Activated gamma-delta T cell treated with anti-CD3 and anti-CD28 coated beads, Interleukin-2, amount 50 U/mL, for 16 hours (primary cell): ENCODE data around the gene SPNS3.

Experiments used
- DNase-seq: peaks from one replicate; pipeline ENCODE4 v3.0.0-alpha.2; 2020; ENCODE audit warnings: low read depth

Gene SPNS3

DNA sequence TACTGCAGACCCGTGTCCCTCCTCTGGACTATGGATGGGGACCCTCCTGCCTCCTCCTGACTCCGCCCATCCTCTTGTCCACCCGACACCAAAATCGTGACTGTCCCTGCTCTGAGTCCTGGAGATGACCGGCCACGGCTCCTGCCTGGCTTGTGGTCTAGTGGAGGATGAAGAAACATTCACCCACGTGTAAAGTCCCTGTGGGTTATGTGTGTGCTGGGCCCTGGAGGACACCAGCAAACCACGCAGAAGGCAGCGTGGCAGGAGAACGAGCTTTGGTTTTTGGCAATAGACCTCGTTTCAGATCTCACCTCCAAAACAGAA is 76.8 kb downstream of the SPNS3 start:
- DNase-seq: no peak

GRCh38 chr17:4511199-4511932 is 77.6 kb downstream of the SPNS3 start:
- no peak for DNase-seq

GRCh38 chr17:4512156-4513112 is 78.7 kb downstream of the SPNS3 start:
- DNase-seq: no peak

DNA sequence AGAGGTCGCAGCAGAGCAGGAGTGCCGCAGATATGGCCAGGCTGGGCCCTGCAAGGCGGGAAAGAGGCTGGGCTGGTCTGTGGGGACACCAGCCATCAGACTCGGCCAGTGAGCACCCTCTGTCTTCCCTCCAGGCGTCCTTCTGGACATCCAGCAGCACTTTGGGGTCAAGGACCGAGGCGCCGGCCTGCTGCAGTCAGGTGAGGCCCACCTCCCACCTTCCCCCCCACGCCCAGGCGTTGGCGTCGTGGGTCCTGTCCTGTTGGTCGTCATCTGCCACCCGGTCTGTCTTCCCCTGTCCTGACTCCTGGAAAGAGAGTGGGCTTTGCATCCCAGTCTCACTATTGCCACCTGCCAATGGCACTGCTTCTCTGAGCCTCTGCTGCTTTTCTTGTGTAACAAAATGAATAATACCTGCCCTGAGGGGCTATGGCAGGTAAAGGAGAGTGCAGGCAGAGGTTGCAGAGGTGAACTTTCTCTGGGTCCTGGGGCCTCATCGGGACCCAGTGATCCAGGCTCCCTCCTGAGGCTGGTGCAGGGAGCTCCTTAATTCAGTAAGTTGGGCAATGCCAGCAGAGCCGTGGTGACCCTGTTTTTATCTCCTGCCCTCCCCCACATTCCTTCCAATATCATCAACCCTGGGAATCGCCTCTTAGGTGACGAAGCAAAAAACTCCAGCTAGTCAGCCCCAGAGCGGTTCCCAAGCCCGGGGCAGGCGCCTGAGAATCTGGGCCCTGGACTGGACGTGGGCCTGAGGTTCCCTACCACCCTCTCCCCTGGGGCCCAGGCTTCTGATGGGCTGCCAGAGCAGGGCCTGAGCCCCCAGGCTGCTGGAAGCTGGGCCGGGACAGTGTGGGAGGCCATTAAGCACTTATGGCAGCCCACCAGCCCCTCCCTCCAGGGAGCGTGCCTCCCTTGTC is 79.6 kb downstream of the SPNS3 start:
- no peak for DNase-seq

GRCh38 chr17:4514206-4514605 is 80.5 kb downstream of the SPNS3 start:
- no peak for DNase-seq

DNA sequence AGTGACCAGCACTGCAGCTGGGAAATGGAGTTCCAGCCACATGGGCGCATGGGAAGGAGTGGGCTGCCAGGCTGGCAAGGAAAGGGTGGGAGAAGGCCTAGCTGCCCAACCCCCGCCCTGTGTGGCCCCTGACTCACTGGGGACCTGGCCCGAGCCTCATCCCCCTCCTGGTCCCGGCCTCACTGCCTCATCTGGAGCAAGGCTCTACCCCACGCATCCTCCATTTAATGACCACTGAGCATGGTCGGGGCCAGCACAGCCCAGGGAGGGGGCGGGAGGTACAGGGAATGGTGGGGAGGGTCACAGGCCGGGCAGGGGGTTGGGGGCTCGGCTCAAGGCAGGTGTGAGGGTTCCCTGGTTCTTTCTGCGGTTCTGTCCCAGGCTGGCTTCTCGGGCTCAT is 81.0 kb downstream of the SPNS3 start:
- DNase-seq: no peak

GRCh38 chr17:4515501-4515900 is 81.8 kb downstream of the SPNS3 start:
- no peak for DNase-seq

GRCh38 chr17:4516735-4517134 is 83.0 kb downstream of the SPNS3 start:
- no peak for DNase-seq

DNA sequence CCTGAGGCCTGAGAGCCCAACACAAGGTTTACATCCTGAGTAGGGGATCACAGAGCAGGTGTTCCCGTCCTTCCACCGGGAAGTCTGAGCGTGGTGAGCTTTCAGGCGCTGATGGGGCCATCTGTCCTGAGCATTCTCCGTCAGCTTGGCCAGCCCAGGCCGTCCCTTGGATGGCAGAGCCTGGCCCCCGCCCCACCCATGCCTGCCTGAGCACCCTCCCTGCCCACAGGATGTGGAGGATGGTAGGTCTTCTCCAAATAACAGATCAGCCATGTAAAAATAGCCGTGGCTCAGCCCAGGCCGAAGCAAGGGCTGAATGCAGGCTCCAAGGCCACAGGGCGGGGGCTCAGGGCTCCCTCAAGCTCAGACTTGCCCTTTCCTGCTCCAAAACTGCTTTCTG is 85.2 kb downstream of the SPNS3 start:
- no peak for DNase-seq

- no peak for DNase-seq
Measured at GRCh38 chr17:4519361-4519788, 85.6 kb downstream of the SPNS3 start.

DNA sequence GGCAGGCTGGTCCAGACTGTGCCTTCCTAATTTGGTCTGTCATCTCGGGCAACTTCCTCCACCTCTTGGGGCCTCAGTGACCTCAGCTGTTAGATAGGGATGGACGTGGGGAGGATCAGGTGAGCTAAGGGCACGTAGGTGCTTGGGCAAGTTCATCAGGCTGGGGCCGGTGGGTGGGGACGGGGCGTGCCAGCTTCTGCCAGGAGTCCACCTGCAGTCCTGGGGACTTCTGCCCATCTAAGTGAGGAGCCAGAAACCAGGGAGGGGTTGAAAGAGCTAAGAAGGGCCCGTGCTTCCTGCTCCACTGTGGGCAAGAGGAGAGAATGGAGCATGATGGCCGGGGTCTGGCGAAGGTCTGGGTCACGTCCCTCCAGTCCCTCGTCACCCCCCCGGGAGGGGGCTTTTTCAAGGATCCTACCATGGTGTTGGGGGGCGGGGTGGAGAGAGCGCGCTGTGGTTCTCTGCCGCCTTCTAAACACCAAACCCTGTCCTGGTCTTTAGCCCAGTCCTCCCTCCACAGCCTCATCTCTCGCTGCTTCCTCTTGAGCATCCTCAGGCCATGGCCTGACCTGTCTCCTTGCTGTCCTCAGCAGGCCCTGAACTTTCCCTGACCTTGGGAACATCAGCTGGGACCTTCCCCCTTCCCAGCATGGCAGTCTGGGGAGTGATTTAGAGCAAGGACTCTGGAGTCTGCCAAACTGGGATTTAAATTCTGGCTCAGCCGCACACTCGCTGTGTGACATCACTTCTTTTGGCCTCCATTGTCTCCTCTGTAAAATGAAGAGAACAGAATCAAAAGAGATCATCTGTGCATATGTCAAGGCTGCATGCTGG is 86.5 kb downstream of the SPNS3 start:
- DNase-seq: no peak

- DNase-seq: no peak
Measured at GRCh38 chr17:4520894-4521600, 87.3 kb downstream of the SPNS3 start.

DNA sequence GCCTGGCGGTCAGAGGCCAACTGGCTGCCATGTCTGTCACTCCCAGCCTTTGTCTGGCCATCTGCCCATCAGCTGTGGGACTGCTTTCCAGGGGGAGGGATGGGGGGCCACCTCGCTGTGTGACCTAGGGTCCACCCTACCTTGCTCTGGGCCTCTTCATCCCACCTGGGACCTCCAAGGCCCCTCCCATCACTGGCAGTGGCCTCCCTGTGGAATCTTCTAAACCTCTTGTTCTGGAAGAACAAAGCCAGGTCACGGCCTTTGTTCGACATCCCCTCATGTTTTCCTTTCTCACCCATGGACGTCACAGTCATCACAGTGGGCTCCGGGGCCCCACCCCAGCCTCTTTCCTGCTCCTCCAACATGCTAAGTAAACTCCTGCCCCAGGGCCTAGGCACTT is 88.9 kb downstream of the SPNS3 start:
- no peak for DNase-seq

- DNase-seq: no peak
Measured at GRCh38 chr17:4523946-4524345, 90.2 kb downstream of the SPNS3 start.

- no peak for DNase-seq
Measured at GRCh38 chr17:4525691-4526397, 92.1 kb downstream of the SPNS3 start.

DNA sequence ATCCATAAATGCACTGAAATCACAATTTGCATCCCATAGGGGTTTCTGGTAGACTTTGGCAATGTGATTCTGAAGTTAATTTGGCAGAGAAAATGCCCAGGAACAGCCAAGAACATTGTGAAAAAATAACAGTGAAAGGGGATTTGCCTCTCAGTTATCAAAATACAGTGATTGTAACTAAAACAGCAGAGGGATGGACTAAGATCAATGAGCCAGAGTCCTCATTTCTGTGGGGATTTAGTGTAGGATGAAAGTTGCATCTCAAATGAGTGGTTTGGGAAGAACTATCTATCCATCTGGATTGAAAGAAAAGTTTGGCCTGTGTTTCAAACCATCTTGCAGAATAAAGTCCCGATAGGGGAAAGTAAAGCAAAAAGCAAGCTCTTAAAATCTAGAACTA is 93.4 kb downstream of the SPNS3 start:
- no peak for DNase-seq

- DNase-seq: no peak
Measured at GRCh38 chr17:4527566-4528125, 93.9 kb downstream of the SPNS3 start.

DNA sequence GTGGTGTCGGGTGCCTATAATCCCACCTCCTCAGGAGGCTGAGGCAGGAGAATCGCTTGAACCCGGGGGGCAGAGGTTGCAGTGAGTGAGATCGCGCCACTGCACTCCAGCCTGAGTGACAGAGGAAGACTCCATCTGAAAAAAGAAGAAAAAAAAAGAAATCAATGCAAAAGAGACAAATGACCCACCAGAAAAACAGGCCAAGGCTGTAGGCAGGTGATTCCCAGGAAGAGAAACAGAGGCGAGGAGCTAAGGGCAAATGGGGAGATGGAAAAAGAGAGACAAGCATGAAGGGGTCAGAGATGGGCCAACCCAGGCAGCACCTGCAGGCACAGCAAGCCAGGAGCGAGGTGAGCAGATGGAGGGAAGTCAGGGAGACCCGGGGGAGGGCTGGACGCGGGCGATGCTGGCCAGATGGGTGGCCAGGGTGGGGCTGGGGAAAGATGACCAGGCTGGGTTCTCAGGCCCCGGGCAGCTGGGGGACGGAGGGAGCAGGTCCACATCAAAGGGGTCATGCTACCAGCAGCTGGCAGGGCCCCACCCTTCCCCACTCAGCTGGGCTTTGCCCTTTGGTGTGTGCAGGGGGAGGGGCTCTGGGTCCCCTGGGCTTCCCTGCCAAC is 95.9 kb downstream of the SPNS3 start:
- no peak for DNase-seq
